Measurements from ENCODE around the gene MYDGF. TPM values are rescaled to one million over a fixed set of nuclear protein-coding genes. Genes with fewer than 3 reads are reported as not detected.

Gene MYDGF
- total and polyA plus RNA-seq, 4 donors = 85.1 to 222 (median 144) TPM

GRCh38 chr19:4694211-4694987 is 24.3 kb upstream of the MYDGF start:
- Histone ChIP-seq H3K27me3 (ENCODE audit: control insufficient read depth in 4 of 4, insufficient read depth in 4 of 4, low read length in 3 of 4) (no peaks in the 10 kb centered on the region), H3K9me3 (ENCODE audit: control insufficient read depth in 4 of 4, low read length in 3 of 4) (no peaks in the 10 kb centered on the region), H3K9ac (ENCODE audit: low read depth in 1 of 2, low read length in 2 of 2) (no peak overlapping the region), H3K27ac (ENCODE audit: low read depth in 1 of 2, low read length in 2 of 2) (peak overlapping the region; percentile 44 to 85), H3K4me3 (ENCODE audit: low read depth in 1 of 3, low read length in 3 of 3) (no peak overlapping the region), H3K4me1 (ENCODE audit: control insufficient read depth in 4 of 4, insufficient read depth in 4 of 4, low read length in 3 of 4) (peaks cover 13 to 47% (median 32%) of the 10 kb centered on the region in 4 donors), H3K36me3 (ENCODE audit: control insufficient read depth in 4 of 4, insufficient read depth in 3 of 4, low read depth in 1 of 4, low read length in 3 of 4) (peaks cover 26 to 43% (median 33%) of the 10 kb centered on the region in 4 donors)
- TF ChIP-seq YY1 (IDR thresholded peaks at IDR 0.05) = peak; percentile 57
- TF ChIP-seq ZBTB33 (IDR thresholded peaks at IDR 0.05) = no peak
- TF ChIP-seq, protein P1, sequence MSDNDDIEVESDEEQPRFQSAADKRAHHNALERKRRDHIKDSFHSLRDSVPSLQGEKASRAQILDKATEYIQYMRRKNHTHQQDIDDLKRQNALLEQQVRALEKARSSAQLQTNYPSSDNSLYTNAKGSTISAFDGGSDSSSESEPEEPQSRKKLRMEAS (IDR thresholded peaks at IDR 0.05) = no peak
- TF ChIP-seq FOXA1 (IDR thresholded peaks at IDR 0.05) = peak; percentile 71
- TF ChIP-seq, protein P2, sequence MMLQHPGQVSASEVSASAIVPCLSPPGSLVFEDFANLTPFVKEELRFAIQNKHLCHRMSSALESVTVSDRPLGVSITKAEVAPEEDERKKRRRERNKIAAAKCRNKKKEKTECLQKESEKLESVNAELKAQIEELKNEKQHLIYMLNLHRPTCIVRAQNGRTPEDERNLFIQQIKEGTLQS (IDR thresholded peaks at IDR 0.05) = peak; percentile 52
- TF ChIP-seq GABPA (IDR thresholded peaks at IDR 0.05 in 1 of 2, conservative IDR thresholded peaks at IDR 0.05 in 1 of 2) = peak in 1 of 2 donors; percentile 65
- TF ChIP-seq NR2F2 (IDR thresholded peaks at IDR 0.05) = peak; percentile 94
- TF ChIP-seq JUND (IDR thresholded peaks at IDR 0.05) = no peak
- TF ChIP-seq TAF1 (conservative IDR thresholded peaks at IDR 0.05) = no peak
- peak; percentile 92 to 95 for TF ChIP-seq RXRA (IDR thresholded peaks at IDR 0.05)
- no peak for TF ChIP-seq HNF4G (IDR thresholded peaks at IDR 0.05)
- peak; percentile 92 for TF ChIP-seq SP1 (IDR thresholded peaks at IDR 0.05)
- TF ChIP-seq REST (IDR thresholded peaks at IDR 0.05) = peak; percentile 79
- peak; percentile 68 to 72 for TF ChIP-seq HNF4A (conservative IDR thresholded peaks at IDR 0.05)
- no peak for TF ChIP-seq CTCF (IDR thresholded peaks at IDR 0.05; ENCODE audit: low read depth, low read length, missing input control)
- TF ChIP-seq FOXA2 (IDR thresholded peaks at IDR 0.05) = peak; percentile 94
- peak in 1 of 2 donors; percentile 14 for TF ChIP-seq EGR1 (IDR thresholded peaks at IDR 0.05; ENCODE audit: low read depth in 2 of 2)
- peak; percentile 41 to 55 for TF ChIP-seq RAD21 (IDR thresholded peaks at IDR 0.05)
- WGBS = 32% methylated on average over 22 of the region's 22 CpGs
- no peak for DNase-seq (ENCODE audit: low spot score)

Data from liver (tissue), 9 donors.